AG04450 (cell line): Measurements from ENCODE around the gene DSTN. TPM values are rescaled to one million over a fixed set of nuclear protein-coding genes. Genes with fewer than 3 reads are reported as not detected.

Source experiments
- CTCF ChIA-PET: fragments of 300-600, 350-600 bp; formaldehyde crosslinking; extraction: SDS; loops from one replicate; lab custom pipeline; 2022; ENCODE audit warnings: antibody characterized with exemption, inconsistent platforms; lab: Charles Lee
- POLR2A ChIA-PET: fragments of 350-600 bp; formaldehyde crosslinking; extraction: SDS; loops from one replicate; lab custom pipeline; 2021; ENCODE audit warnings: antibody characterized with exemption, inconsistent platforms; lab: Yijun Ruan, JAX
- DNase-seq: peaks from one replicate; pipeline ENCODE4 v3.0.0-alpha.2; 2011; ENCODE audit warnings: low read depth, low spot score
- H3K27ac ChIP-seq: one replicate; pipeline ENCODE4 v1.5.1; 2012; ENCODE audit warnings: low read depth, low read length, control low read depth
- H3K27me3 ChIP-seq: one replicate; pipeline ENCODE4 v1.6.0; 2012; ENCODE audit warnings: low read length; ENCODE audit not compliant: control insufficient read depth, insufficient read depth
- H3K4me3 ChIP-seq: 2 replicates; pipeline ENCODE4 v1.5.1; 2011; ENCODE audit warnings: mild to moderate bottlenecking, low read depth, low read length, control low read depth
- H3K9me3 ChIP-seq: 2 replicates; pipeline ENCODE4 v1.5.1; 2012; ENCODE audit warnings: low read length; ENCODE audit not compliant: control insufficient read depth, insufficient read depth
- polyA plus RNA-seq: library from polyadenylated mRNA; depleted of rRNA; stranded (reverse); fragments of >200 nt; gene quantifications from 2 replicates; pipeline ENCODE4 v1.2.3, GENCODE V29; 2011
- TF ChIP-seq, protein P1 (sequence below): IDR thresholded peaks from 2 replicates; pipeline ENCODE4 v1.5.1; 2011; ENCODE audit warnings: low read depth, low read length, control low read depth, inconsistent platforms

The DSTN gene
- polyA plus RNA-seq, 1 experiment = 414 TPM

DNA sequence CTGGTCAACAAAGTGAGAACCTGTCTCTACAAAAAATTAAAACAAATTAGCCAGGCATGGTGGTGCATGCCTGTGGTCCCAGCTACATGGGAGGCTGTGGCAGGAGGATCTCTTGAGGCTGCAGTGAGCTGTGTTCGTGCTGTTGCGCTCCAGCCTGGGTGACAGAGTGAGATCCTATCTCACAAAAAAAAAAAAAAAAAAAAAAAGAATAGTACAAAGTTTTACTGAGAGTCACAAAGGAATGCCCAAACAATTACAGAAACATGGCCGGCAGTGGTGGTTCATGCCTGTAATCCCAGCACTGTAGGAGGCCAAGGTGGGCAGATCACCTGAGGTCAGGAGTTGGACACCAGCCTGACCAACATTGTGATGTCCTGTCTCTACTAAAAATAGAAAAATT is 14.8 kb upstream of the DSTN start:
- no peaks in the 10 kb centered on the region for H3K27me3 ChIP-seq
- no peaks in the 10 kb centered on the region for H3K9me3 ChIP-seq
- no peak overlapping the region for H3K4me3 ChIP-seq
- no peak for DNase-seq
- no peak overlapping the region for H3K27ac ChIP-seq
- ChIA-PET CTCF (interaction anchor here (0.6 kb wide), 1 partner anchor 610 kb away, joined by 4 read pairs; no protein-coding TSS in a partner anchor), POLR2A (no interaction called here)
- TF ChIP-seq, protein P1, sequence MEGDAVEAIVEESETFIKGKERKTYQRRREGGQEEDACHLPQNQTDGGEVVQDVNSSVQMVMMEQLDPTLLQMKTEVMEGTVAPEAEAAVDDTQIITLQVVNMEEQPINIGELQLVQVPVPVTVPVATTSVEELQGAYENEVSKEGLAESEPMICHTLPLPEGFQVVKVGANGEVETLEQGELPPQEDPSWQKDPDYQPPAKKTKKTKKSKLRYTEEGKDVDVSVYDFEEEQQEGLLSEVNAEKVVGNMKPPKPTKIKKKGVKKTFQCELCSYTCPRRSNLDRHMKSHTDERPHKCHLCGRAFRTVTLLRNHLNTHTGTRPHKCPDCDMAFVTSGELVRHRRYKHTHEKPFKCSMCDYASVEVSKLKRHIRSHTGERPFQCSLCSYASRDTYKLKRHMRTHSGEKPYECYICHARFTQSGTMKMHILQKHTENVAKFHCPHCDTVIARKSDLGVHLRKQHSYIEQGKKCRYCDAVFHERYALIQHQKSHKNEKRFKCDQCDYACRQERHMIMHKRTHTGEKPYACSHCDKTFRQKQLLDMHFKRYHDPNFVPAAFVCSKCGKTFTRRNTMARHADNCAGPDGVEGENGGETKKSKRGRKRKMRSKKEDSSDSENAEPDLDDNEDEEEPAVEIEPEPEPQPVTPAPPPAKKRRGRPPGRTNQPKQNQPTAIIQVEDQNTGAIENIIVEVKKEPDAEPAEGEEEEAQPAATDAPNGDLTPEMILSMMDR = no peak

DNA sequence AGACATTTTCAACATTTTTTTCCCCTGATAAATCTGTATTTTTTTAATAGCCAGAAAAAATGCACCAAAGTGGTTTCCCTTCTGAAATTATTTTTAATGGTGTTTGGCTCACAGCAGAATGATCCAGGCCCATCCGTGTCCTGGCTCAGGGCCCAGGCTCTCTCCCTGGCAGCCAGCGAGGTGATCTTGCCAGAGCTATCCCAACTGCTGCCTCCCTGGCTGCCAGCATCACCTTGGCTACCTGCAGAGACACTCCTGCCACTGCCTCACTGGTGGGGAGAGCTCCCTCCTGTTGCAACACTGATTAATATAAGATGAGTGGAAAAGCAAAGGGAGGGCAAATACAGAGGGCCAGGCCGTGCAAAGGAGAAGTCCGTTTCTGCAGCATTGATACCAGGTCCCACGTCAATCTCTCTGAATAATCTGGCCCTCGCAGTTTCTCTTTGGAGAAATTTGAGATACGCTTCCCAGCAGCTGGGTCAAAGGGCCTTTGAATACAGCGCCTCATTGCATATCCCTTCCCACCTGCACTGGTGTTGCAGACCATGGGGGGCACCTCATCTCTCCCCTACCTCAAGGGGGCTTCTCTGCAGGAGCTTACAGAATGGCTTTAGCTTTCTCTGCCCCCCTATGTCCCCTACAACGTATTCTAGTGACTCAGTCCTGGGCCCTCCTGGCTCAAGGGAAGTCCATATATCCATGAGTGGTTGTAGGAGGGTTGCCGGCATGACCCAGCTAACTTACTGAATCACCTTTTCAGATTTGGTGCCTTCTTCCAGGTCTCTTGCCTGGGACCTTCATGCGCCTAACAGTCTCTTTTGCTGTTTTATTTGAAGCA is 12.8 kb upstream of the DSTN start:
- H3K27me3 ChIP-seq = no peaks in the 10 kb centered on the region
- peak overlapping the region; percentile 20; the same call in 1 of the 2 replicates for H3K4me3 ChIP-seq
- TF ChIP-seq, protein P1 = no peak
- DNase-seq = no peak
- POLR2A ChIA-PET = interaction anchor here (0.9 to 3.5 kb wide), 5 partner anchors 13 to 37 kb away, joined by 3 to 28 read pairs (median 4); partner anchors contain the start of genes BFSP1 and DSTN
- CTCF ChIA-PET = interaction anchor here (0.6 to 1.8 kb wide), 6 partner anchors 9 to 53 kb away, joined by 3 to 6 read pairs (median 4); partner anchors contain the start of gene DSTN
- no peaks in the 10 kb centered on the region for H3K9me3 ChIP-seq
- H3K27ac ChIP-seq = peak overlapping the region; percentile 99

DNA sequence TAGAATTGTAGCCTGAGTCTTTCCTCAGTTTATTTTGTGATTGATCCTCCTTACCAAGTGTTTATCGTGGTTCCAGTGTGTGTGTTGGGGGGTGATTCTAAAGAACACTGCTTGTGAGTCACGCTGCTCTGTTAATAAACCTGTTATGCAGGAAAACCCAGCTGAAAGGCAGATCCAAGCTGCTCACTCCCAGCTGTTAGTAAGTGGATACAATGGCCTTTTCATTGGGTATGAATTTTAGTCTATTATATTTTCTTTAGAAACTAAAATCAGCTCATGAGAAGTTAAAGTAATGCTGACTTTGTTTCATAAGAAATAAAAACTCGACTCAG is 12.2 kb upstream of the DSTN start:
- peak overlapping the region; percentile 45 for H3K4me3 ChIP-seq
- TF ChIP-seq, protein P1 = no peak
- CTCF ChIA-PET = interaction anchor here (0.6 to 1.8 kb wide), 4 partner anchors 9 to 21 kb away, joined by 3 to 6 read pairs (median 4); partner anchors contain the start of gene DSTN
- peak; percentile 70 for DNase-seq
- POLR2A ChIA-PET = interaction anchor here (0.9 to 3.5 kb wide), 5 partner anchors 13 to 37 kb away, joined by 3 to 28 read pairs (median 4); partner anchors contain the start of genes BFSP1 and DSTN
- H3K27ac ChIP-seq = peak overlapping the region; percentile 99
- no peaks in the 10 kb centered on the region for H3K27me3 ChIP-seq
- H3K9me3 ChIP-seq = no peaks in the 10 kb centered on the region

DNA sequence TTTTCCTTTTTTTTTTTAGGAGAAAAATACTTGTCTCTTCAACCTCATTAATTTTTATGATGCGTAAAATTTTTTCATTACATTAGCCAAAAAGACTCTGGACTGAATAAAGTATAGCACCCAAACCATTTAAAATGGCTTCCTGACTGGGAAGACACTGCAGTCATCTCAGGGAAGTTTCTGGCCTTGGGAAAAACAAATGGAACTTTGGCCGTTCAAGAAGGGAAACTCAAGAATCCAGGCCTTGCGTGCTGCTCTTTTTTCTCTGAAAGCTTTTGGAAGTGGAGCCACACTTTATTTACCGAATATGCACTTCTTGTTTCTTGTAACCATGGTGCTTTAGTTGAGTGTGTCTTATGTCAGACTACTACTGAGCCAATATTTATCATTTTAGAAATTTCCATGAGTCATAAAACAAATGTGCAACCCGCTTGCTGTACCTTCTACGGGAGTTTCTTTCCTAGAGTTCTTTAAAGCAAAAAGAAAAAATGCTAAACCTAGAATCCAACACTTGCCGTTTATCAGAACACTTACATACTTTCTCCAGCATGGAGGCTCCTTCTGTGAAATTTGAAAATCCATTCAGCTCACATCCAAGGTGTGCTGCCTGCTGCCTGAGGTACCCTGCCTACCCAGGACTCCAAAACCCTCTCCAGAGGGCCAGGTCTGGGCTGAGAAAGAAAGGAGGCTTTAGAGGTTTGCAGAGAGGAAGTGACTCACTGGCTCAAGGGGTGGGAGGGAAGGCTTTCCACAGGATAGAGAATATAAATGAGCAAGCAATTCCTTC is 11.5 kb upstream of the DSTN start:
- TF ChIP-seq, protein P1 = no peak
- peak; percentile 59 for DNase-seq
- Histone ChIP-seq H3K27ac (peak overlapping the region; percentile 99), H3K4me3 (peak overlapping the region; percentile 53), H3K27me3 (no peaks in the 10 kb centered on the region), H3K9me3 (no peaks in the 10 kb centered on the region)
- ChIA-PET POLR2A (interaction anchor here (0.9 to 3.5 kb wide), 5 partner anchors 12 to 36 kb away, joined by 3 to 28 read pairs (median 4); partner anchors contain the start of genes BFSP1 and DSTN), CTCF (interaction anchor here (0.8 to 1.1 kb wide), 3 partner anchors 12 to 15 kb away, joined by 3 to 4 read pairs (median 4); partner anchors contain the start of gene DSTN)
